NCI-H128 (cell line): ENCODE data around the gene LRMDA.
A peak's percentile ranks its signal among the peaks of the same experiment; 100 is the strongest.

ENCODE experiments used
- DNase-seq: peaks from one replicate; lab custom pipeline; 2025; ENCODE audit not compliant: unreplicated experiment; lab: John Stamatoyannopoulos, UW

LRMDA gene

DNA sequence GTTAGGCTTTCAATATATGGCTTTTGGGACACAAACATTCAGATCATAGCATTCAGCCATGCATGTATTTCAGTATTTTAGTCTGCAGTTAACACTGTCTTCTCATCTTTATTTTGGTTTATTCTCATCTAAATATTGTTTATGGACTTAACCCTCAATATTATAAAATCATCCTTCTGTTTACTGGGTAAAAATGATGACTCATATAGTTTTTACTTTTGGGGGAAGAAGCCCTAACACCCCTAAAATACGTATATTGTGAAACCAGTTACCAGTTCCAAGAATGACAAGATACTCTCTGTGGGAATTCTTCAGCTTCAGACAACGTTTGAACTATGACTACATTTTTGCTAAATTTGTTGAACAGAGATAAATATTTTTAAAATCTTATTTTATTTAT lies 505.4 kb downstream of the LRMDA start:
- DNase-seq = no peak

DNA sequence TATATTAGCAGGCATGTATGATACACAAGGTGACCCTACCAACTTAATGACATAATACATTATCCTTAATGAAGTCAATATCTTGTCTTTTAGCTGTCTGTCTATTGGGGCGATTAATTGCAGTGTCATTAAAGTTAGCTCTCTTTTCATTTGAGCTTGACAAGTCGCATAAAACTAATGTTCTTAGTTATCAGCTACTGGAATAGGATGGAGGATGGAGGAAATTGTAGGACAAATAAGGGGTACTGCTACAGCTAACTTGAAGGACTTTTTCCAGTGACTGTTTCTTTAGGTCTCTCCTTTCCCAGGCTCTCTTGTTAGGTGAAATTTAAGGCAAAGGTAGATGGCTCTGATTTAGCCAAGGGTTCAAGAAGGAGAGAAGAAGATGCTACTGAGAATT lies 506.4 kb downstream of the LRMDA start:
- no peak for DNase-seq

DNA sequence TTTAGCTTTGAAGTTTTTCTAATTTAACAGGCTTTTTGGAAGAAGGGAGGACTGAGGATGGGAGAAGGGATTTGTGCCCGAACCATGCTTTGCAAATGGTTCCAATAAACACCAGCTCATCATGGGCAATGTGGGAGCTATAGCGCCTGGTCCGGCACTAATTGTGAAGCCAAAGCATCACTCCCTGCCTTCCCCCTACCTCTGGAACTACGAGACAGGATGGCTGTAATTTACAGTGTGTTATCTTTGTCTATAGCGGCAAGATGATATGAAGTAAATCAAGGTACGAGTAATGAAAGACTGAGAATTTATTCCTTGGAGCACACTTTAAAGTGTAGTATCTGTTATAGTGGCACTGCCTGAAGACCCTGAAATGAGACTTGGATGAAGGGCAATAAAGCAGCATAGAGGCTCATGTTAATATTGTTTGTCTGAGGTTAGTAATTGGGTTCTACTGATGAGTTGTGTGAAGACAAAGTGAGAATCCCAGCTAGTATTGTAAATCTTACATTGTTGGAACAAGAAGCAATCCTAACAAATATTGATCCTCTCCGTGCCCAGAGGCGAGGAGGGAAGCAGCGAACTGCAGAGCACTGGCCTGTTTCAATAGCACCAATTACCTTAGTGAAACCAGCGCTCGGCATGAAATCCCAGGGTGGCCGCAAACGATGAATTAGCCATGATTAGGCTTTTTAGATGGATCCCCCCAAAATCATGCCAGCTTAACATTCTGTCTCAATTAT lies 507.1 kb downstream of the LRMDA start:
- no peak for DNase-seq

DNA sequence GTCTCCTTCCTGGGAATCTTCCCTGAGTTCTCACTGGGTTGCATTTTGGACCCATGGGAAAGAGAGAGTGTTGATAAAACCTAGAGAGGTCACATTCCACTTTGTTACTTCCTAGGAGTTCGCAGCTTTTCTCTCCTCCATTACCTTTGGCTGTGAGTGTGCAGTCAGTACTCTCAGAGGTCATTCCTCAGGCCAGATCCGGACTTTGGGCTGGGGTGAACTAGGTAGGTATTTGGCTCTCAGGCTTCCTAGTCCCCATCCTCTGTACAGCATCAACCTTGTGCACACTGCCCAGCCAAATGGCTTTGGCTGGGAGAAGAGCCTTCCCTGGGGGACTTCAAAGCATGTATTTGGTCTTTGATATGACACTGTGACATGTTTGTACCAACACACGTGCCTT lies 508.1 kb downstream of the LRMDA start:
- DNase-seq = no peak

DNA sequence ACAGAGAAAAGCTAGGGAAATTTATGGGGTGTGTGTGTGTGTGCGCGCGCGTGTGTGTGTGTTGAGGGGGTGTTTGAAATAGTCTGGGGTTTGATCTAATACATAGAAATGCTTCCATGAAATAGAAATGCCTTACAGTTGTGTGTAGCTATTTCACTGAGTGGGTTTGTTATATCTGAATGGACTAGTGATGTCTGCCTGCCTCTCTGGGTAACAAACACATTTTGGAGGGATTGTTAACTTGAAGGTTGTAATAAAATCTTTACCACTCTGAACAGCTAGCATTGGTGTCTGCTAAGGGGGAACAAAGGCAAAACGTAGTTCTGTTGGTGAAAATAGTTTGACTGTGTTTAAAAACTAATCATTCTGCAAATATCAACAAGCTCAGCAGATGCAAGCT lies 509.3 kb downstream of the LRMDA start:
- no peak for DNase-seq

DNA sequence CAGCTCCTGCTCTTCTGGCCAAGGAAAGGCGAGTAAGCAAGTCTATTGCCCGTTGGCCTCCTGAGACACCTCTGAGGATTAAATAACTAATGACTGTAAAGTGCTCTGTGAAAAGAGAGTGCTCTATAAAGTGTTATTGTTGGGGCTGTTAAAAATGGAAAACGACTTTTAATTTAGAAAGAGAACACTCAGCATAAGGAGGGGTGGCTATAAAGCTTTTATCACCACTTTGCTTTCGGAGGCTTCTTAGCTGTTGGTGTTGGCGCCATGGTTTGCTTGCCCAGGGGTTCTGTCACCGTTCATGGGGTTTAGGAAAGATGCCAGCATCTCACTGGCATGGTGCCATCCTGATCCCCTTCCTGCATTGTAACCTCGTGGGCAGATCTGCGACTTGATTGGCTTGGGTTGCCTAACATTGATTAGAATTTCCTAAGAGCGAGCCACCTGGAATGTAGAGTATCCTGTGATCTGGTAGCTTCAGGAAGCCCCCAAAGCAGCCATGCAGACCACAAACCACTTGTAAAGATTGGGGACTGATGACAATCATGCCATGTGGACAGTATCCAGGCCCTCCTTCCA lies 509.9 kb downstream of the LRMDA start:
- DNase-seq = peak; percentile 83

DNA sequence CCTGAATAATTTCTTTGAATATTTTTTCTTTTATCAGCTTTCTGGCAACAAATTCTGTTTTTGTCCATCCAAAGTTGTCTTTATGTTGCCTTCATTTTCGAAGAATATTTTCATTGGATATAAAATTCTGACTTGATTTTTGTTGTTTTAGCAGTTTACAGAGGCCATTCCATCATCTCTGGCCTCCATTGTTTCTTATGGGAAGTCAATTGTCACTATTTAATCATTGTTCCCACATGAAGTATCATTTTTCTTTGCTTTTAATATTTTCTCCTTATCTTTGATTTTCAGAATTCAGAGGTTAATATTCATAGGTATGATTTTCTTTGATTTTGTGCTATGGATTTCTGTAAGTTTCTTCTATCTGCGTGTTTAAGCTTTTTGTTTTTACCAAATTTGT lies 512.6 kb downstream of the LRMDA start:
- DNase-seq = no peak

DNA sequence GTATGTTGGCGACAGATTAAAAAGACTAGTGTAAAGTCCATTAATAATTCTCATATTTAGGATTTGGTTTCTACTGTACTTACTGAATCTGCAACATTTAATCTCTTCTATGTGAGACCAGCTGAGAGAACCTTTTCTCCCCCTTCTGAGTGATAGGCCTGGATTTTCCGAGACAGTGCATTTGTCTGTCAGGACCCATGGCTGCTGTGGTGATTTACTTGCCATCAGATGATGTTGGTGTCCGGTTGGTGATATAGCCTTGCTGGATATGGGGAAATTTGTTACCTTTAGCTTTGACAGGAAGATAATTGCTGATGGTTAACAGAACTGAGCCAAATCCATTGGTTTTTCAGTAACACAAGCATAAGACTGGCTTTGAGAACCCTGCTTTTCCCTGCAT lies 517.2 kb downstream of the LRMDA start:
- no peak for DNase-seq

DNA sequence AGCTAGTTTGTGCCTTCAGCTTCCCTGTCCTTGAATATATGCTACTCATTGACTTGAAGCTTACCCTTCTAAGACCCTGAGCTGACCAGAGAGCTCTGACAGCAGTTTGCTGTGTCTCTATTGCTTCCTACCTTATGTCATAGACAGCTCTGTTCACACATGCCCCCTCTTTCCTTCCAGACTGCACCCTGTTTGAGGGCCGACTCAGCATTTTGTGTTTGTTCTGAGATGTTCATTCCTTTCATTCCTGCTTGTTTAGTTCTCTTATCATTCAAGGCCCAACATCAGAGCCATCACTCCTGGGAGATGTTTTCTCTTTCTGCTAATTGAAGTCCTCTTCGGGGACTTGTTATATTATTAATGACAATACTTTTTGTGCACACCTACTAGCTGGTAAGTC lies 518.9 kb downstream of the LRMDA start:
- no peak for DNase-seq

DNA sequence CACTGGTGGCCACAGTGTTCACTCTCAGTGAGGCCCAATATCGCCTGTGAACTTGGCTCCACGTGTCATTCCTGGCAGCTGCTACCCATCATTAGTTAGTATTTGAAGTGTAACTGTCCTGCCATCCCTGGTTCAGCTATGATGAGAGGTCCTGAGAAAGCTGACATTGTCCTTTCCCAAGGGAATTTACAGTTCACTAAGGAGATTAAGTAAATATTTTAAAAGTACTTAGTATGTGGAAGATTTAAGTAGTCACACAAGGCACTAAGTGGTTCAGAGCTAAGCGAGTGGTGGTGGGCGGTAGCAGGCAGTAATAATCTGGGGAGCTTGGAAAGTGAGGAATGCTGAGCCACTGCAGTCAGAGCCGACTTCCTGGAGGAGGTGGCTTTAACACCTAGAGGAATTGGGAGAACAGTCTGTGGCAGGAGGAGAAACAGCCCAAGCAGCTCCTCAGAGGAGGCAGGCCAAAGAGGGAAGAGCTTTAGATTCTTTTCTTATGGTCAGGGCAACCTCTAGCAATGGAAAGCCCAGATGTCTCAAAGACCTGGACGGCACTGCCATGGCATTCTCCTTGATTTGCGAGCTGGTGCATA lies 519.7 kb downstream of the LRMDA start:
- no peak for DNase-seq

DNA sequence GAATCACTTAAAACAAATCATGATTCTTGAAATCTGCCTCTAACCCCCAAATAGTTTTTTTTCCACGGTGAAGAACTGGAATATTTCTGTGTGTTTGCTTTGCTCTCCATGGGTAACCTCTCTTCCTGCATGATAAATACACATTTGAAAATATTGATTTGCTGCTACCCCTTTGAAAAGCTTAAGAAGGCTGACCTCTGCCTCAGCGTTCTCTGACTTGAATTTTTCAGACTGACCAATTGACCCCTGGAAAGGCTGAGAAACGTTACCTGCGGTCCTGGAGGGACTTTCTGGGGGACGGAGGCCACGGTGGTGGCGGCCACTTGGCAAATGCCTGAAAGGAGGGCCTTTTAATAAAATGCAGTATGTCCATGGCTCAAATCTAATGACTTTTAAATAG lies 520.2 kb downstream of the LRMDA start:
- no peak for DNase-seq

DNA sequence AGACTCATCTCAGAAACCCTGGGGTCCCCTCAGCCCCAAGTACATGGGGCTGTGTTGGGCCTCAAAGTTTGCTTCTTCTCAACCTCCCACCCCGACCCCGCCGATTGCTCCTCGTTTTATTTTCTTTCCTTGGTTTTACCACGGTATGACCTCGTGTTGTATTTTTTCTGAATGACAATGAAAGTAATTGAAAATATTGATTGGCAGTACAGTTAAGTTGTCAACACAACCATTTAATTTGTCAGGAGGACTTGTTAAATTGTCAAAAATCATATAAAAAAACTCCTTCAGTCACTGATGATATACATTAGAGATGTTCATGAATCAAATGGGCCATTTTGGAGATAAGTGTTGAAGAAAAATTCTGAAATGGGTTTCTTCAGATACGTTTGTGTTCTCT lies 520.7 kb downstream of the LRMDA start:
- DNase-seq = no peak

DNA sequence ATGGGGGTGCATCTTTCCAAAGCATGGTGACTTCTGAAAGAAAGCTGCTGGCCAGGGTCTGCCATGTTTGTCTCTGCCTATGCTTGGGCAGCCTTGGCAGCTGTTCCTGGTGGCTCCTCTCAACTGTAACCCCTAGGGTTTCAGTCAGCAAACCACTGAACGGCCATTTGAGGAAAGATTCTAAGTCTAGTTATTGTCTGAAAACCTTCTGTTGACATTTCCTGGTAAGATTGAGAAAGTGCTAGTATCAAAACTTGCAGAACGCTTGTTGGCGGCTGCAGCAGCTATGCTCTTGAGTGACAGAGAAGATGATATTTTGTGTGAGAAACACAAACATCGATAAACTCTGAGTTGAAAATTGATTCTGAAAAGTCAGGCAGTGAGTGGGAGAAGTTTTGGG lies 523.1 kb downstream of the LRMDA start:
- no peak for DNase-seq

DNA sequence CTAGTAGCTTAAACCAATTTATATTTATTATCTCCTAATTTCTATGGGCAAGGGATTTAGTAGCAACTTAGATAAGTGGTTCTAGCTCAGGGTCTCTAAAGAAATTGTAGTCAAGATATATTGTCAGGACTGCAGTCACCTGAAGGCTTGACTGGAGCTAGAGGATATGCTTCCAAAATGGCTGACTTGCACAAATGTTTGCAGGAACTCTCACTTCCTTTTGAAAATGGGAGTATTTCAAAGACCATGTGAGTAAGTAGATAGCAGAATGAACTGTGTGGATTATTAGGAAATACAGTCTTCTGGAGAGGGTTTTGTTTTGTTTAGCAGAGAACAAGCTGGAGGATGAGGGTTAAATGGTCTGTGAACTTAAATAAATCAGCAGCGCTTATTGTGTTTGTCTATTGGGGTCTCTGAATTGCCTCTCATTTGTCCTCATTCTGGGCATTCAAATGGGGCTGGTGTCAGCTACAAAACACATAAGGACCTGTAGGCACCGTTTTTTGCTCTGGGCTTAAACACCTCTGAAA lies 524.6 kb downstream of the LRMDA start:
- DNase-seq = no peak

DNA sequence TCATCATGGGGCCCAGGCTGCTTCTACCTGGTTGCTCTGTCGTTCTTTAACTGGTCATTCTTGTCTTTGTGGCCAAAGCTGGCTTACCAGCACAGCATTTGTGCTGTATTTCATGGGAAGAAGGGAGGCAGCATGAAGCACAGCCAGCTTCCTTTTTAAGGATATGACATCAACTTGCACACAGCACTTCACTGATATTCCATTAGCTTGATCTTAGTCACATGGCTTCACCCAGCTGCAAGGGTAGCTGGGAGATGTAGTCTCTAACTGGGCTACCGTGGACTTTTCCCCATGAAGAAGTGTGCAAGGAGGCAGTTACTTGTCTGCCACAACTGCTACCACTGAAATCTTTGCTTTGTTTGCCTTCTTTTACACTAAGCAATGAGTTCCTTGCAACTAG lies 525.2 kb downstream of the LRMDA start:
- DNase-seq = no peak

DNA sequence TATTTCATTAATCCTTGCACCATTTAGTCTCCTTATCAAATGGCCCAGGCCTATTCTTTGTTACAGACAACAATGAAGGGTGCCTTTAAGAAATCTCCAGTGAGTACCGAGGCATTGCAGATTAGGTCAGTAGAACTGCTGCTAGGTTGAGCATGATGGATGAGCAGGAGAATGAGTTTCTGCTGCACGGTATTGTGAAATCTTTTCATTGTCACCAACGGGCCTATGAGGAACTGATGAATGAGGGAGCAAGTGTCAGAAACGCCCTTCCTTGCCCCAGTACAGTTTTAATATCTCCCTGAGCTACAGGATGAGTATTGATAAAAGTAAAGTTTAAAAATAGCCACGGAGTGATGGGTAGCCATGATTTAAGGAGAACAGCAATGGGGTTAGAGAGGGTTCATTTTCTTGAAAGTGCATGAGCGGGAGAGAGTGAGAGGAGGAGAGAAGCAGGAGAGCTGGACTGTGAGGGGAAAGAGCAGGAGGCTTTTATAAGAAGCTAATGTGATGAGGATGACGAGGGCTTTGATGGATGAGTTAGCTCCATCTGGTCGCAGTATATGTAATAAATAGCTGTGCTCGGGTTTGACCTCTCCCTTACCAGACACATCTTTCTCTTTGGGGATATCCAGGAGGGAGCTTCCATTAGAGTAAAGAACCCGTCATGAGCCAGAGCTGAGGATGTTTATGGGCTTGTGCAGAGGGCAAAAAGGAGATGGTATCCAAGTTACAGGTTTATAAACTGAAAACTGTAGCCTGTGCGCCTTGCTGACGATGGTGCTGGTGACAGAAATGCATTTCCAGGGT lies 526.1 kb downstream of the LRMDA start:
- no peak for DNase-seq

DNA sequence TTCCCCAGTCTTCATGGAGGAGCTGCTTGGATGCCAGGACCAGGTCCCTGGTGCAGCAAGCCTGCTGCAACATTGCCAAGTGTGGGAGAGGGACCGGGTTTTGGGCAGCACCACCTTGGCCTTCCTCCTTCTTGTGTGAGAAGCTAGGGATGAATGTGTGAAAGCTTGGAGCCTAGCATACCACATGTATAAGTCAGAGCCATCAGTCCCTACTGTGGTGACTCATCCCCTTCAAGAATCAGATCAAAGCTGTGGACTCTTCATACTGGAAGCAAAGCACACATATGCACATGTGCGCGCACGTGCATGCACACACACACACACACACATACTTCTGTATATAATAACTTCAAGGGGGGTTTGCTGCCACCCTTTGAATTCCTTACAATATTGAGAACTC lies 527.8 kb downstream of the LRMDA start:
- DNase-seq = no peak

DNA sequence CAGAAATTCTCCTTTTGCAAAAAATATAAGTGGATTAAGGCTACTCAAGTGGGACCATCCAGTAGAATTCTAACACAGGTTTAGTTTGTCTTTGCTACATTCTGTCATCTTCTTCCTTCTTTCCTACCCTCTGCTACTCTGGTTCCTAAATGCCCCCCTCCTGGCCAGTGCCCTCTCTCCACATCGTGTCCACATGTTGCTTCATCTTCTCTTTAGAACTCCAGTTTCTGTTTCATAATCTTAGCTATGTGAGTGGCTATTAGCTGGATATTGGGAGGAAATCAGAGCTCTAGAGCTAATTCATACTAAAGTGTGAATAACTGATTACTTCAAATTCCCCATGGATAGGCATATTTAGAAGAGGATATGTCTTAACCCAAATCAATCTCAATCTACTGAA lies 528.5 kb downstream of the LRMDA start:
- DNase-seq = no peak

DNA sequence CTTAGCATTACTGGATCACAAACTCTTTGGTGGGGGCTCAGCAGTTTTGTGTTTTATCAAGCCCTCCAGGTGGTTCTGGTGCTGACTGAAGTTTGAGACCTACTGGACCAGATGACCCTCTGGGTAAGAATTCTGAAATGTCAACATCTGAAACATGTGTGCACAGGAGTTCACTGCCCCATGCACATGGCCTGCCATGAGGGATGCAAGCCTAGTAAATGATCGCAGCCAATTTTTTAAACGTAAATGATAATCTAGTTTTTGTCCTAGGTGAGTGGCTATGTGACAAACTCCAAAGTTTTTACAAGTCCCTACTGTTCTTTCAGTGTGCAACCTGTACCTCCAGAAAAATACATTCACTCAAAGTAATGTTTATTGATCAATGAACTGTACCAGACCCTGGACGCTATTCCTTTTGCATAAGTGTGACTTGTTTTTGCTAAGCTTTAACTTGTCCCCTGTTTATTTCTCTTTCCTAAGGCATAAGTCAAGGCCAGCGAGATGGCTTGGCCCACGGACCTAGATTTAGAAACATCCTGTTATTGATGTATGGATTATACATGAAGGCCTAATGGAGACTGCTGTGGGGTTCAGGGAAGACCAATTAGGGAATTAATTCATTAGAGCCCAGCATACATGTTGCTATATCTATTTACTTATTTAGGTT lies 531.1 kb downstream of the LRMDA start:
- DNase-seq = no peak

DNA sequence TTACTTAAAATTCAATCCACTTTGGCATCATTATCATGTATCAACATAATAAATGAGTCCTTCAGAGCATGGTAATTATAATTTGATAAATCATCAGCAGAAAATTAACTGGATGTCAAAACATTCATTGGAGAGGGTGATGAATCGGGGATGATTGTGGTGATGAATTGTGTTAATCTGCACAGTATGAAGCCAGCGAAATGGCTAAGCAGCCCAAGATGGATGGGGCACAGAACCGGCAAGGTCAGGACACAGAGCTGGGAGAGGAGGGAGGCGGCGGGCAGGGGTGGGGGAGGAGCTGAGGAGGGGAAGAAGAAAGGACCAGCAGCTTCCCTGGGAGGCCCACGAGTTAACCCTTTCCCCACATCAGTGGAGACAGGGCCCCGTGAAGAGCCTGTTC lies 536.1 kb downstream of the LRMDA start:
- DNase-seq = no peak

DNA sequence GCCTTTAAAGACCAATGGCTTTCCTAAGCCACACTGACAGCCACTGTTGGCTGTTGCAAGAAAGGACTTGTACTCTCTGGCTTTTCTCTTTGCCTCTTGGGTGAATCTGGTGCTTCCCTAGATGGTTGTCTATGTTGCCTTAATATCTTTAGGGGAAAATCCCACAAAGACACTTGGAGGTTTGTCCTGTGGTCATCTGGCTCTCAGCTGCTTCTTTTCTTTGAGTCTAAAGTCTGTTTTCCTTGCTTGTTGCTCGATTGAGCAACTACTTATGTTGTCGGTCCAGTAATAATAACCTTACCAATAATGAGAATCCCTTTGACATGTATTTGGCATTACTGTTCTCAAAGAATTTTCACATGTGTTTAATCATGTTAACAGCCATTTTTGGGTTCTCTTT lies 537.6 kb downstream of the LRMDA start:
- no peak for DNase-seq
